HEK293 (cell line): ENCODE data around the gene KLHDC7B.

ENCODE experiments used
- BCL11A ChIP-seq: fragments of 450-650 bp; formaldehyde crosslinking; IDR thresholded peaks from 2 replicates; pipeline ENCODE4 v1.5.1; 2016; ENCODE audit warnings: low read depth, missing biosample characterization, missing genetic modification characterization
- EGR2 ChIP-seq: fragments of 450-650 bp; formaldehyde crosslinking; IDR thresholded peaks from 2 replicates; pipeline ENCODE4 v1.5.1; 2016; ENCODE audit warnings: low read depth, missing biosample characterization, missing genetic modification characterization
- GLIS2 ChIP-seq: fragments of 450-650 bp; formaldehyde crosslinking; IDR thresholded peaks from 2 replicates; pipeline ENCODE4 v1.5.1; 2016; ENCODE audit warnings: missing biosample characterization, missing genetic modification characterization
- HOXD13 ChIP-seq: sonication (generic); formaldehyde crosslinking; IDR thresholded peaks from 2 replicates; pipeline ENCODE4 v1.8.0; 2022; ENCODE audit warnings: missing genetic modification reagents, borderline replicate concordance
- KLF16 ChIP-seq: fragments of 450-650 bp; formaldehyde crosslinking; IDR thresholded peaks from 2 replicates; pipeline ENCODE4 v1.5.1; 2017; ENCODE audit warnings: missing biosample characterization, missing genetic modification characterization
- KLF8 ChIP-seq: fragments of 450-650 bp; formaldehyde crosslinking; IDR thresholded peaks from 2 replicates; pipeline ENCODE4 v1.5.1; 2016; ENCODE audit warnings: missing biosample characterization, missing genetic modification characterization
- OSR2 ChIP-seq: fragments of 450-650 bp; formaldehyde crosslinking; IDR thresholded peaks from 2 replicates; pipeline ENCODE4 v1.5.1; 2016; ENCODE audit warnings: missing biosample characterization, missing genetic modification characterization
- PRDM4 ChIP-seq: fragments of 450-650 bp; formaldehyde crosslinking; IDR thresholded peaks from 2 replicates; pipeline ENCODE4 v1.5.1; 2017; ENCODE audit warnings: missing biosample characterization, missing genetic modification characterization
- RBAK ChIP-seq: fragments of 450-650 bp; formaldehyde crosslinking; IDR thresholded peaks from 2 replicates; pipeline ENCODE4 v1.5.1; 2016; ENCODE audit warnings: missing biosample characterization, missing genetic modification characterization
- SALL2 ChIP-seq: fragments of 450-650 bp; formaldehyde crosslinking; IDR thresholded peaks from 2 replicates; pipeline ENCODE4 v1.5.0; 2017; ENCODE audit warnings: missing biosample characterization, mild to moderate bottlenecking, missing genetic modification characterization, borderline replicate concordance
- SP2 ChIP-seq: fragments of 450-650 bp; formaldehyde crosslinking; IDR thresholded peaks from 2 replicates; pipeline ENCODE4 v1.5.1; 2016; ENCODE audit warnings: missing biosample characterization, missing genetic modification characterization
- TSHZ1 ChIP-seq: fragments of 450-650 bp; formaldehyde crosslinking; IDR thresholded peaks from 2 replicates; pipeline ENCODE4 v1.5.1; 2016; ENCODE audit warnings: missing biosample characterization, missing genetic modification characterization, borderline replicate concordance
- YY1 ChIP-seq: fragments of 450-650 bp; formaldehyde crosslinking; IDR thresholded peaks from 2 replicates; pipeline ENCODE4 v1.5.1; 2018; ENCODE audit warnings: missing biosample characterization, missing genetic modification characterization
- ZBTB20 ChIP-seq: fragments of 450-650 bp; formaldehyde crosslinking; IDR thresholded peaks from 2 replicates; pipeline ENCODE4 v1.5.1; 2016; ENCODE audit warnings: missing biosample characterization, missing genetic modification characterization
- ZBTB48 ChIP-seq: fragments of 450-650 bp; formaldehyde crosslinking; IDR thresholded peaks from 2 replicates; pipeline ENCODE4 v1.5.1; 2016; ENCODE audit warnings: missing biosample characterization, missing genetic modification characterization
- ZNF10 ChIP-seq: fragments of 450-650 bp; formaldehyde crosslinking; IDR thresholded peaks from 2 replicates; pipeline ENCODE4 v1.5.1; 2017; ENCODE audit warnings: missing biosample characterization, missing genetic modification characterization
- ZNF114 ChIP-seq: fragments of 450-650 bp; formaldehyde crosslinking; IDR thresholded peaks from 2 replicates; pipeline ENCODE4 v1.5.0; 2017; ENCODE audit warnings: missing biosample characterization, missing genetic modification characterization
- ZNF155 ChIP-seq: fragments of 450-650 bp; formaldehyde crosslinking; IDR thresholded peaks from 2 replicates; pipeline ENCODE4 v1.5.1; 2016; ENCODE audit warnings: missing biosample characterization, missing genetic modification characterization
- ZNF16 ChIP-seq: fragments of 450-650 bp; formaldehyde crosslinking; IDR thresholded peaks from 2 replicates; pipeline ENCODE4 v1.5.1; 2016; ENCODE audit warnings: low read depth, missing biosample characterization, missing genetic modification characterization
- ZNF350 ChIP-seq: fragments of 450-650 bp; formaldehyde crosslinking; IDR thresholded peaks from 2 replicates; pipeline ENCODE4 v1.5.0; 2017; ENCODE audit warnings: missing biosample characterization, mild to moderate bottlenecking, missing genetic modification characterization
- ZNF37A ChIP-seq: fragments of 450-650 bp; IDR thresholded peaks from 2 replicates; pipeline ENCODE4 v1.5.1; 2018; ENCODE audit warnings: missing biosample characterization, missing genetic modification characterization
- ZNF404 ChIP-seq: fragments of 450-650 bp; formaldehyde crosslinking; IDR thresholded peaks from 2 replicates; pipeline ENCODE4 v1.5.1; 2017; ENCODE audit warnings: missing biosample characterization, missing genetic modification characterization
- ZNF433 ChIP-seq: fragments of 450-650 bp; formaldehyde crosslinking; IDR thresholded peaks from 2 replicates; pipeline ENCODE4 v1.5.1; 2016; ENCODE audit warnings: missing biosample characterization, missing genetic modification characterization, low read depth
- ZNF488 ChIP-seq: fragments of 450-650 bp; formaldehyde crosslinking; IDR thresholded peaks from 2 replicates; pipeline ENCODE4 v1.5.1; 2016; ENCODE audit warnings: missing biosample characterization, missing genetic modification characterization
- ZNF501 ChIP-seq: fragments of 450-650 bp; formaldehyde crosslinking; IDR thresholded peaks from 2 replicates; pipeline ENCODE4 v1.5.1; 2016; ENCODE audit warnings: missing biosample characterization, missing genetic modification characterization
- ZNF580 ChIP-seq: fragments of 450-650 bp; formaldehyde crosslinking; IDR thresholded peaks from 2 replicates; pipeline ENCODE4 v1.5.1; 2016; ENCODE audit warnings: missing biosample characterization, missing genetic modification characterization
- ZNF621 ChIP-seq: fragments of 450-650 bp; formaldehyde crosslinking; IDR thresholded peaks from 2 replicates; pipeline ENCODE4 v1.5.1; 2017; ENCODE audit warnings: missing biosample characterization, missing genetic modification characterization
- ZNF623 ChIP-seq: fragments of 450-650 bp; formaldehyde crosslinking; IDR thresholded peaks from 2 replicates; pipeline ENCODE4 v1.5.1; 2016; ENCODE audit warnings: missing biosample characterization, missing genetic modification characterization
- ZNF629 ChIP-seq: fragments of 450-650 bp; formaldehyde crosslinking; IDR thresholded peaks from 2 replicates; pipeline ENCODE4 v1.5.1; 2017; ENCODE audit warnings: missing biosample characterization, missing genetic modification characterization
- ZNF660 ChIP-seq: fragments of 450-650 bp; IDR thresholded peaks from 2 replicates; pipeline ENCODE4 v1.5.1; 2018; ENCODE audit warnings: missing biosample characterization, mild to moderate bottlenecking, missing genetic modification characterization
- ZNF704 ChIP-seq: fragments of 450-650 bp; formaldehyde crosslinking; IDR thresholded peaks from 2 replicates; pipeline ENCODE4 v1.5.1; 2016; ENCODE audit warnings: missing biosample characterization, missing genetic modification characterization
- ZNF747 ChIP-seq: fragments of 450-650 bp; formaldehyde crosslinking; IDR thresholded peaks from 2 replicates; pipeline ENCODE4 v1.5.1; 2016; ENCODE audit warnings: missing biosample characterization, missing genetic modification characterization
- ZSCAN23 ChIP-seq: fragments of 450-650 bp; formaldehyde crosslinking; IDR thresholded peaks from 2 replicates; pipeline ENCODE4 v1.5.1; 2016; ENCODE audit warnings: missing biosample characterization, missing genetic modification characterization

Gene KLHDC7B

GRCh38 chr22:50525104-50525857, 20.4 kb upstream of the KLHDC7B start, which contains the start of gene SCO2 (continued):
- TF ChIP-seq ZSCAN23 (no peak), ZNF114 (no peak), KLF16 (tag by site-specific recombination) (peak; percentile 36; the same call in 1 of the 2 replicates), ZNF433 (tag by site-specific recombination) (no peak), OSR2 (tag by site-specific recombination) (peak; percentile 16; the same call in 1 of the 2 replicates), ZNF623 (tag by site-specific recombination) (0 out of 2 replicates have a peak, but pooled peaks have one; percentile 9), TSHZ1 (tag by site-specific recombination) (no peak), ZNF37A (tag by site-specific recombination) (no peak), ZNF488 (tag by site-specific recombination) (no peak), YY1 (no peak), ZBTB48 (tag by site-specific recombination) (peak; percentile 85; the same call in 1 of the 2 replicates), HOXD13 (CRISPR knock-in tag) (0 out of 2 replicates have a peak, but pooled peaks have one; percentile 19), GLIS2 (tag by site-specific recombination) (peak; percentile 98), ZNF704 (no peak), ZNF580 (tag by site-specific recombination) (no peak), ZNF155 (no peak), ZNF350 (tag by site-specific recombination) (no peak), ZNF629 (peak; percentile 67), RBAK (tag by site-specific recombination) (no peak), ZNF747 (no peak), PRDM4 (tag by site-specific recombination) (no peak), SP2 (tag by site-specific recombination) (peak; percentile 81), ZNF660 (tag by site-specific recombination) (peak; percentile 39; the same call in 1 of the 2 replicates), ZNF10 (no peak), ZNF16 (no peak), EGR2 (peak; percentile 89), KLF8 (tag by site-specific recombination) (peak; percentile 80), ZNF501 (peak; percentile 78; the same call in 1 of the 2 replicates), SALL2 (tag by site-specific recombination) (no peak), ZBTB20 (tag by site-specific recombination) (peak; percentile 81), ZNF404 (tag by site-specific recombination) (no peak), BCL11A (peak; percentile 74; the same call in 1 of the 2 replicates), ZNF621 (tag by site-specific recombination) (no peak)
